Stimulated activated CD4-positive, alpha-beta T cell treated with anti-CD3 and anti-CD28 coated beads, TNF-alpha, amount 100 ng/mL, for 1 hour (primary cell): ENCODE measurements around the gene THTPA.

ENCODE experiments used
- DNase-seq, 3 donors: peaks; one replicate each; pipeline ENCODE4 v3.0.0-alpha.2; 2020; ENCODE audit warnings: low read depth in 3 of 3, low spot score in 1 of 3

THTPA gene

DNA sequence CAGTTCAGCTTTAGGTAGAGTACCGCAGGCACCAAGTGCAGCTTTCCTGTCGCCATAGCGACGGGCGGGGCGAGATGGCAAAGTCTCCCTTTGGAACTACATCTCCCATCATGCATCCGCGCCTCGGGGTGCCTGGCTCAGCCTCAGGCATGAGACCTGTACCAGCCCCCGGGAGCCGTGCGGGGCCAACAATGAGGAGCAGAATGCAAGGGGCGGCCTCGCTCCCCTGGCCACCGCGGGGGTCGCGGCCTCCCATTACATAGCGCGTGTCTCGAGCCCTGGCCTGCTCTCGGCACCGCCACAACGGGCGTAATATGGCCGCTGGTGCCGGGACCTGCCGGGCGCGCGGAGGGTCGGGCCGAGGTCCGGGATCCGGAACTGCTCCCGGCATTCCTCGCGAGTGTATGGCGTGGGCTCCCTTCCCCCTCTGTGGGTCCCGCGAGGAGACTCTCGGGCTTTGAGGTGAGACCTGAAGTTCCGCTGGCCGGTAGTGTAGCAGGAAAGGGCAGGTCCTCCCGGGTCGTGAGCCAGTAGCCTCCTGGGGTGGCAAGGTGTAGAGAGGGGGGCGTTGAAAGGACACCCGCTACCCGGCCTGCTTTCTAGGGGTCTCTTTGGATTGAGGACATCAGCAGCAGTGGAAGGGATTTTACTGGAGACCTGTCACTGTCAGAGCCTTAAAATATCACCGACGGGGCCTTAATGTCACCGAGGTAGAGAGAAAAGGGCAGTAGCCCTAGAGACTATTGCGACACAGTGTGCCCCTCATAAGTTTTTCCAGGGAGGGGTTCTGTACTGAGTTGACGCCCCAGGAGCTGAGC is at the start of gene THTPA:
TSS of gene THTPA (plus strand) at position 390 of the 818 bp plus-strand sequence. CDS start 487 bp downstream, outside the sequence.
- DNase-seq, result peak; percentile 72 to 80 (median 80)

GRCh38 chr14:23512156-23512555 is 43.9 kb upstream of the THTPA start:
- no peak for DNase-seq

GRCh38 chr14:23513005-23513817 is 42.9 kb upstream of the THTPA start:
- DNase-seq, result no peak

DNA sequence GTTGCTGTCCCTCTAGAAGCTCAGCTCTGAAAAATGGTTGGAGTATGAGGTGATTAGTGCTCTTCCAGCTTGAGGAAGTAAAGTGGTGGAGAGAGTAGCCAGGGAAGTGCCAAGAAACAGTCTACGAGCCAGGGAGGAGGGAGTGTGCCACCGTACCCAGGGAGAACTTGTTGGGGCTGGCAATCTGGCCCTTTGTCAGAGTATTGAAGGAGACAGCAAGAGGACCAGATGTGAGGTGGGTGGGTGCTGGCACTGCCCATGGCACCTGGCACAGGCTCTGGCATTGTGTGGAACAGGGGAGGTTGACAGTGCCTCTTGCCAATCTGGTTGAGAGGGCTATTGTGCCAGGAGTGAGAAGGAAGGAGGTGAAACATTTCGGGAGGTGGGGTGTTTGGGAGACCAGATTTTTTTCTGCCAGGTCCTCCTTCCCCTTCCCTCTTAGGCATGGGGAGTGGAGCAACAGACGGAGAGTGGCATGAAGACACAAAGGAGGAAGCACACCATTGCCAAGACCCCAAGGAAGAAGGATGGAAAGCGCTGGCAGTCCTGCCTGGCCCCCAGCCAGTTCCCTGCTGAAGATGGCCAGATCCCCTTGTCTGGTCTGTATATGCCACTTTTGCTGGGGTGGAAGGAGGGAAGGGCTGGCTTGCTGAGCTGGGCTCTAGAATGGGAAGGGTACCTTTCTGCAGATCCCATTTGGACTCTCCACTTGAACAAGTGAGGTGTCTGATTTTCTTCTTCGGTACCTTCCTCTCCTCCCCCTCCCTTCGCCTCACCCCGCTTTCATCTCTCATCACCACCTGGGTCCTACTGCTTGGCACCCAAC is 42.0 kb upstream of the THTPA start:
- DNase-seq, result no peak

GRCh38 chr14:23514644-23514957 is 41.5 kb upstream of the THTPA start:
- no peak for DNase-seq

GRCh38 chr14:23517650-23518326 is 38.3 kb upstream of the THTPA start:
- DNase-seq, result no peak

GRCh38 chr14:23518709-23519108 is 37.4 kb upstream of the THTPA start:
- no peak for DNase-seq

DNA sequence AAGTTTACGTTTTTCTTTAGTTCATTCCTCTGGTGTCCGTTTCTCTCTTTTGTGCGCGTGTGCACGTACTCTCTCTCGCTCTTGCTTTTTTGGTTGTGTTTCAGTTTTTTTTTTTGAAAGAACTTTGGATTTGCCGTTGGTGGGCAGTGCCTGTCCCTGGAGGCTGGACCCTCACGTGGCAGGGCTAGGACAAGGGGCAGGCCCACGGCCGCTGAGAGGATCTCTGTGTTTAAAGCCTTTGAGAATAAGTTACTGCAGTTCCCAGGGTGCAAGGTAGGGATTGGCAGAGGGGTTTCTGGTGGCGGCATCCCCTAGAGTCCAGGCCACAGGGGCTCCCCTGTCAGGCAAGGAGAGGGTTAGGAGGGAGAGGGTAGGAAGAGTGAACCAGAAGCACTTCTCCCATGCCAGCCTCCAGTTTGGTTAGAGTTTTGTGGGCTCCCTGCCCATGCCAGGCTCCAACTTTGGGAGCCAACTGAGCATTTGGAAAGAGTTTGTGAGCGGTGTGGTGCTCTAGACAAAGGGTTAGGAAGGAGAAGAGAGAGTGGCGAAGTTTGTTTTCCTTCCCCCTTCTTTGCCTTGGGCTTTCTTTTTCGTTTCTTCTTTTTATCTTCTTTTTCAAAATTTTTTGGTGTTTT is 35.1 kb upstream of the THTPA start:
- DNase-seq, result no peak

- no peak for DNase-seq
Observed at GRCh38 chr14:23521785-23522640, 34.1 kb upstream of the THTPA start.

- DNase-seq, result no peak
Observed at GRCh38 chr14:23522643-23523198, 33.4 kb upstream of the THTPA start.

GRCh38 chr14:23523229-23524016 is 32.6 kb upstream of the THTPA start:
- no peak for DNase-seq

- no peak for DNase-seq
Observed at GRCh38 chr14:23524954-23525353, 31.1 kb upstream of the THTPA start.

GRCh38 chr14:23525611-23526010 is 30.5 kb upstream of the THTPA start:
- DNase-seq, result no peak

GRCh38 chr14:23528555-23528954 is 27.5 kb upstream of the THTPA start:
- no peak for DNase-seq

- DNase-seq, result no peak
Observed at GRCh38 chr14:23529016-23529415, 27.1 kb upstream of the THTPA start.

GRCh38 chr14:23530375-23531055 is 25.6 kb upstream of the THTPA start:
- DNase-seq, result no peak

- DNase-seq, result no peak
Observed at GRCh38 chr14:23531391-23531790, 24.7 kb upstream of the THTPA start.

DNA sequence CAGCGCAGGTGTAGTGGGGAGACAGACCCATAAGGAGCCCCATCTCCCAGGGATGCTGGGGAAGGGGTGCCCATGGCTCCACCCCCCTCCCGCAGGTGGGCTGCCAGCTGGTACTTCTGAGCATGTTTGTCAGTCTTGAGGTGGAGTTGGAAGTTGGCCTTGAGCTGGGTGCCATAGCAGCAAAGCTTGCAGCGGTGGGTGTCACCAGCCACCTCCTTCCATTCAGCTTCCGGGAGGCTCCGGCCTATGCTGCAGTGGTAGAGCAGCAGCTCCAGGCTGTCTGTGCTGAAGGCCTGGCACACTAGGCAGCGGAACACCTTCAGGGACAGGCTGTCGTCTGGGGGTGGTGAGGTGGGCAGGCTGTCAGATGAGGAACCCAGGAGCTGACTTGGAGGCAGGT is 23.4 kb upstream of the THTPA start:
- DNase-seq, result no peak
